Lower leg skin (tissue), 3 donors: Measurements from ENCODE around the gene GNLY.

Experiments
- CTCF ChIP-seq, 3 donors: fragments of 450-650 bp; IDR thresholded peaks; one replicate each; pipeline ENCODE4 v1.5.1; 2016; ENCODE audit warnings: antibody characterized with exemption in 3 of 3, mild to moderate bottlenecking in 3 of 3, moderate library complexity in 2 of 3
- POLR2A ChIP-seq, 2 donors: fragments of 450-650 bp; IDR thresholded peaks; one replicate each; pipeline ENCODE4 v1.6.1; 2016 to 2017; ENCODE audit warnings: antibody characterized with exemption in 2 of 2, mild to moderate bottlenecking in 1 of 2, moderate library complexity in 1 of 2

GRCh38 chr2:85649201-85650190 is 44.7 kb upstream of the GNLY start:
- no peak for TF ChIP-seq CTCF (IDR thresholded peaks at IDR 0.05)
- no peak for TF ChIP-seq POLR2A (IDR thresholded peaks at IDR 0.05)
